WTC11 (cell line): ENCODE measurements around the gene ALG14.

Experiments used
- CREB1 ChIP-seq: sonication (generic); formaldehyde crosslinking; IDR thresholded peaks from 2 replicates; pipeline ENCODE4 v1.8.0; 2023; ENCODE audit warnings: mild to moderate bottlenecking, missing genetic modification reagents
- NR1H2 ChIP-seq: sonication (generic); formaldehyde crosslinking; IDR thresholded peaks from 2 replicates; pipeline ENCODE4 v1.9.0; 2021; ENCODE audit warnings: mild to moderate bottlenecking, moderate library complexity, missing genetic modification reagents
- SMAD4 ChIP-seq: sonication (generic); formaldehyde crosslinking; IDR thresholded peaks from 2 replicates; pipeline ENCODE4 v1.8.0; 2022; ENCODE audit warnings: mild to moderate bottlenecking, missing genetic modification reagents
- SP1 ChIP-seq: sonication (generic); formaldehyde crosslinking; conservative IDR thresholded peaks from 2 replicates; pipeline ENCODE4 v1.8.1; 2022; ENCODE audit warnings: missing genetic modification reagents
- TCF7 ChIP-seq: sonication (generic); formaldehyde crosslinking; IDR thresholded peaks from 2 replicates; pipeline ENCODE4 v1.8.0; 2022; ENCODE audit warnings: mild to moderate bottlenecking, low read depth, missing genetic modification reagents, moderate library complexity
- TF ChIP-seq, protein P1 (sequence below): sonication (generic); formaldehyde crosslinking; IDR thresholded peaks from 2 replicates; pipeline ENCODE4 v1.8.1; 2023; ENCODE audit warnings: mild to moderate bottlenecking, missing genetic modification reagents, borderline replicate concordance
- TF ChIP-seq, protein P2 (sequence below): fragments of 200-600 bp; IDR thresholded peaks from 2 replicates; pipeline ENCODE4 v1.8.0; 2022; ENCODE audit warnings: antibody characterized with exemption
- TF ChIP-seq, protein P3 (sequence below): sonication (generic); formaldehyde crosslinking; IDR thresholded peaks from 2 replicates; pipeline ENCODE4 v1.8.1; 2022; ENCODE audit warnings: low read depth, mild to moderate bottlenecking, moderate library complexity, missing genetic modification reagents, borderline replicate concordance

DNA sequence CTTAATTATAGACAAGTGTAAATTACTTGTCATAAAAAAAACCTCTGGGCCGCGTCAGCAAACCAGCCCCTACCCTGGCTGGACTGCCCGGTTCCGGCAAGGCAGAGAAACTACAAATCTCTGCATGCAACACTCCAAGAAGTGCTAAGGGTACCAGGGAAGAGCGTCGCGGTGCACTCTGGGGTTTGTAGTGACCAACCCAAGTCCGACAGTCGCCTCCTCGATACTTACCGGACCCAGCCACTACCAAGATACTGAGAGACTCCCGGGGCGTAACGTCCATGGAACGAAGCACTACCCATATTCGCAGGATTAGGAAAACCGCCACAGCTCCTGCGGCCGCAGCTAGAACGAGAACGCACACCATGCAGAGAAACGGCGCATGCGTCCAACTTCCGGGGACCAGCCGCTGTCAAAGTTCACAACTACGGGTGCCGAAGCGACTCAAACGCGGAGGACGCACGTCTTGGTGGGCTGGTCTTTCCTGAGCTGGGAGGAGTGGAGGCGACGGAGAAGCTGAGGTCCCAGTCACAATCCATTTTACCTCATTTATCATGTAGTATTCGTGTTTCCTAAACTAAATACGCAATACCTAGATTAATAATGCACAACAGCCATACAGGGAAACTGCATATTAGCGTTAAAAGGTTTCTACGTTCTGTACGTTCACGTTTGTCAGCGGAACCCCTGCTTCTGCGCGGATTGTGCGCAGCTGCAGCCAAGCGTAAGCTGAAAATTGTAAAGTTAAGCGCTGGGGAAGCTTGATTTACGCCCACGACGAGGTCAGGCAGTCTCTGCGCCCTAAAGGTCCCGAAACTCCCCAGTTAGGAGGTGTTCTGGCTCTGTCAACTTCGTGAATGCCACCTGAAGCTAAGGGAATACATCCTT, at the start of gene ALG14:
- TF ChIP-seq, protein P1, sequence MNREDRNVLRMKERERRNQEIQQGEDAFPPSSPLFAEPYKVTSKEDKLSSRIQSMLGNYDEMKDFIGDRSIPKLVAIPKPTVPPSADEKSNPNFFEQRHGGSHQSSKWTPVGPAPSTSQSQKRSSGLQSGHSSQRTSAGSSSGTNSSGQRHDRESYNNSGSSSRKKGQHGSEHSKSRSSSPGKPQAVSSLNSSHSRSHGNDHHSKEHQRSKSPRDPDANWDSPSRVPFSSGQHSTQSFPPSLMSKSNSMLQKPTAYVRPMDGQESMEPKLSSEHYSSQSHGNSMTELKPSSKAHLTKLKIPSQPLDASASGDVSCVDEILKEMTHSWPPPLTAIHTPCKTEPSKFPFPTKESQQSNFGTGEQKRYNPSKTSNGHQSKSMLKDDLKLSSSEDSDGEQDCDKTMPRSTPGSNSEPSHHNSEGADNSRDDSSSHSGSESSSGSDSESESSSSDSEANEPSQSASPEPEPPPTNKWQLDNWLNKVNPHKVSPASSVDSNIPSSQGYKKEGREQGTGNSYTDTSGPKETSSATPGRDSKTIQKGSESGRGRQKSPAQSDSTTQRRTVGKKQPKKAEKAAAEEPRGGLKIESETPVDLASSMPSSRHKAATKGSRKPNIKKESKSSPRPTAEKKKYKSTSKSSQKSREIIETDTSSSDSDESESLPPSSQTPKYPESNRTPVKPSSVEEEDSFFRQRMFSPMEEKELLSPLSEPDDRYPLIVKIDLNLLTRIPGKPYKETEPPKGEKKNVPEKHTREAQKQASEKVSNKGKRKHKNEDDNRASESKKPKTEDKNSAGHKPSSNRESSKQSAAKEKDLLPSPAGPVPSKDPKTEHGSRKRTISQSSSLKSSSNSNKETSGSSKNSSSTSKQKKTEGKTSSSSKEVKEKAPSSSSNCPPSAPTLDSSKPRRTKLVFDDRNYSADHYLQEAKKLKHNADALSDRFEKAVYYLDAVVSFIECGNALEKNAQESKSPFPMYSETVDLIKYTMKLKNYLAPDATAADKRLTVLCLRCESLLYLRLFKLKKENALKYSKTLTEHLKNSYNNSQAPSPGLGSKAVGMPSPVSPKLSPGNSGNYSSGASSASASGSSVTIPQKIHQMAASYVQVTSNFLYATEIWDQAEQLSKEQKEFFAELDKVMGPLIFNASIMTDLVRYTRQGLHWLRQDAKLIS (CRISPR knock-in tag), result no peak
- TF ChIP-seq, protein P2, sequence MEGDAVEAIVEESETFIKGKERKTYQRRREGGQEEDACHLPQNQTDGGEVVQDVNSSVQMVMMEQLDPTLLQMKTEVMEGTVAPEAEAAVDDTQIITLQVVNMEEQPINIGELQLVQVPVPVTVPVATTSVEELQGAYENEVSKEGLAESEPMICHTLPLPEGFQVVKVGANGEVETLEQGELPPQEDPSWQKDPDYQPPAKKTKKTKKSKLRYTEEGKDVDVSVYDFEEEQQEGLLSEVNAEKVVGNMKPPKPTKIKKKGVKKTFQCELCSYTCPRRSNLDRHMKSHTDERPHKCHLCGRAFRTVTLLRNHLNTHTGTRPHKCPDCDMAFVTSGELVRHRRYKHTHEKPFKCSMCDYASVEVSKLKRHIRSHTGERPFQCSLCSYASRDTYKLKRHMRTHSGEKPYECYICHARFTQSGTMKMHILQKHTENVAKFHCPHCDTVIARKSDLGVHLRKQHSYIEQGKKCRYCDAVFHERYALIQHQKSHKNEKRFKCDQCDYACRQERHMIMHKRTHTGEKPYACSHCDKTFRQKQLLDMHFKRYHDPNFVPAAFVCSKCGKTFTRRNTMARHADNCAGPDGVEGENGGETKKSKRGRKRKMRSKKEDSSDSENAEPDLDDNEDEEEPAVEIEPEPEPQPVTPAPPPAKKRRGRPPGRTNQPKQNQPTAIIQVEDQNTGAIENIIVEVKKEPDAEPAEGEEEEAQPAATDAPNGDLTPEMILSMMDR, result no peak
- TF ChIP-seq NR1H2 (CRISPR knock-in tag), result no peak
- no peak for TF ChIP-seq CREB1
- peak; percentile 63 for TF ChIP-seq SP1 (CRISPR knock-in tag)
- TF ChIP-seq, protein P3, sequence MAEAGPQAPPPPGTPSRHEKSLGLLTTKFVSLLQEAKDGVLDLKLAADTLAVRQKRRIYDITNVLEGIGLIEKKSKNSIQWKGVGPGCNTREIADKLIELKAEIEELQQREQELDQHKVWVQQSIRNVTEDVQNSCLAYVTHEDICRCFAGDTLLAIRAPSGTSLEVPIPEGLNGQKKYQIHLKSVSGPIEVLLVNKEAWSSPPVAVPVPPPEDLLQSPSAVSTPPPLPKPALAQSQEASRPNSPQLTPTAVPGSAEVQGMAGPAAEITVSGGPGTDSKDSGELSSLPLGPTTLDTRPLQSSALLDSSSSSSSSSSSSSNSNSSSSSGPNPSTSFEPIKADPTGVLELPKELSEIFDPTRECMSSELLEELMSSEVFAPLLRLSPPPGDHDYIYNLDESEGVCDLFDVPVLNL, result no peak
- TF ChIP-seq SMAD4 (CRISPR knock-in tag), result no peak
- no peak for TF ChIP-seq TCF7 (CRISPR knock-in tag)
